GM12878 (cell line): ENCODE data around the gene FREY1. TPM values are rescaled to one million over a fixed set of nuclear protein-coding genes. Genes with fewer than 3 reads are reported as not detected.

ENCODE experiments used
- ATAC-seq: fragments of 200-7000 bp; cut with Tn5 transposase; 3 replicates; pipeline ENCODE4 v1.9.1; 2020; ENCODE audit warnings: mild to moderate bottlenecking, moderate library complexity
- BruUV-seq: library from RNA; stranded (reverse); fragments of 400-500 nt; replicated peaks from 2 replicates; lab custom pipeline; 2021; lab: Mats Ljungman, UMichigan
- CTCF ChIA-PET: fragments of 300-600 bp; sonication (Branson Sonifier 250); formaldehyde crosslinking; extraction: SDS; loops from one replicate; lab custom pipeline; 2021; ENCODE audit warnings: inconsistent platforms; lab: Yijun Ruan, JAX
- POLR2A ChIA-PET: fragments of 350-600 bp; formaldehyde crosslinking; extraction: SDS; loops from one replicate; lab custom pipeline; 2021; ENCODE audit warnings: inconsistent platforms; lab: Charles Lee
- RAD21 ChIA-PET: fragments of 300-600 bp; sonication (Branson Sonifier 250); formaldehyde crosslinking; loops from one replicate; lab custom pipeline; 2023; ENCODE audit warnings: antibody characterized with exemption; ENCODE audit not compliant: unreplicated experiment; lab: Charles Lee
- SMC1A ChIA-PET: fragments of 300-600 bp; sonication (Branson Sonifier 250); formaldehyde crosslinking; loops from one replicate; lab custom pipeline; 2023; ENCODE audit not compliant: unreplicated experiment, uncharacterized antibody; lab: Charles Lee
- DNase-seq: peaks from one replicate; pipeline ENCODE4 v3.0.0-alpha.2; 2011; ENCODE audit warnings: low read depth, low spot score
- FAIRE-seq: peaks from 3 replicates; lab custom pipeline; 2011; peaks lifted over from hg19 to GRCh38; lab: Jason Lieb, UNC
- H2AFZ ChIP-seq: 2 replicates; pipeline ENCODE4 v1.6.0; 2011; ENCODE audit warnings: low read depth, low read length, control low read depth; ENCODE audit not compliant: control insufficient read depth
- H3K27ac ChIP-seq: 2 replicates; pipeline ENCODE4 v1.5.1; 2011; ENCODE audit warnings: control low read depth; ENCODE audit not compliant: control insufficient read depth, insufficient read depth
- H3K27me3 ChIP-seq, 2 experiments: replicated peaks in 1 of 2; 2 replicates each; pipeline versions ENCODE4 v1.6.0 to v1.6.1; 2011; ENCODE audit warnings: low read length in 1 of 2; ENCODE audit not compliant: control insufficient read depth in 2 of 2, insufficient read depth in 2 of 2
- H3K36me3 ChIP-seq, 2 experiments: 2 replicates each; pipeline ENCODE4 v1.5.1; 2011; ENCODE audit warnings: low read length in 1 of 2; ENCODE audit not compliant: control insufficient read depth in 2 of 2, insufficient read depth in 2 of 2
- H3K4me1 ChIP-seq: 2 replicates; pipeline ENCODE4 v1.6.1; 2011; ENCODE audit warnings: mild to moderate bottlenecking, low read length, moderate library complexity, mixed read lengths; ENCODE audit not compliant: control insufficient read depth, insufficient read depth
- H3K4me2 ChIP-seq: 2 replicates; pipeline ENCODE4 v1.6.0; 2011; ENCODE audit warnings: control low read depth; ENCODE audit not compliant: control insufficient read depth, insufficient read depth
- H3K4me3 ChIP-seq: fragments of 200-600 bp; sonication (generic); 2 replicates; pipeline ENCODE4 v1.5.1; 2016
- H3K79me2 ChIP-seq: 2 replicates; pipeline ENCODE4 v1.6.0; 2011; ENCODE audit warnings: low read length; ENCODE audit not compliant: control insufficient read depth, insufficient read depth
- H3K9ac ChIP-seq: 2 replicates; pipeline ENCODE4 v1.8.0; 2011; ENCODE audit warnings: low read length, control low read depth, mixed read lengths; ENCODE audit not compliant: control insufficient read depth, insufficient read depth
- H3K9me3 ChIP-seq: replicated peaks from 3 replicates; pipeline ENCODE4 v1.5.1; 2011; ENCODE audit warnings: mild to moderate bottlenecking, low read length; ENCODE audit not compliant: control insufficient read depth, insufficient read depth
- H4K20me1 ChIP-seq: 2 replicates; pipeline ENCODE4 v1.6.0; 2011; ENCODE audit not compliant: control insufficient read depth, insufficient read depth
- ELK1 ChIP-seq: IDR thresholded peaks from 2 replicates; pipeline ENCODE4 v1.6.1; 2012; ENCODE audit warnings: low read depth, low read length, improper control_type of control experiment
- FOS ChIP-seq: IDR thresholded peaks from 3 replicates; pipeline ENCODE4 v1.6.1; 2011; ENCODE audit warnings: borderline replicate concordance; ENCODE audit not compliant: insufficient read length; ENCODE audit errors: extremely low read depth
- IKZF1 ChIP-seq: fragments of 450-650 bp; conservative IDR thresholded peaks from 2 replicates; pipeline ENCODE4 v1.6.1; 2017; ENCODE audit warnings: antibody characterized with exemption, mild to moderate bottlenecking
- KDM1A ChIP-seq: fragments of 200-600 bp; sonication (generic); IDR thresholded peaks from 2 replicates; pipeline ENCODE4 v1.6.1; 2016; ENCODE audit warnings: borderline replicate concordance
- NFIC ChIP-seq: IDR thresholded peaks from 2 replicates; pipeline ENCODE4 v1.6.1; 2012; ENCODE audit warnings: low read depth, mild to moderate bottlenecking, inconsistent platforms, low read length, moderate library complexity
- NFYB ChIP-seq: IDR thresholded peaks from 2 replicates; pipeline ENCODE4 v1.6.1; 2011; ENCODE audit warnings: low read depth, mild to moderate bottlenecking, low read length, improper control_type of control experiment, moderate library complexity; ENCODE audit not compliant: insufficient read depth
- PKNOX1 ChIP-seq: fragments of 450-650 bp; IDR thresholded peaks from 2 replicates; pipeline ENCODE4 v1.6.1; 2016; ENCODE audit warnings: mild to moderate bottlenecking
- POLR2AphosphoS5 ChIP-seq: IDR thresholded peaks from 2 replicates; pipeline ENCODE4 v1.6.1; 2011; ENCODE audit warnings: mild to moderate bottlenecking, low read length, inconsistent platforms
- PRDM15 ChIP-seq: fragments of 450-650 bp; formaldehyde crosslinking; IDR thresholded peaks from 2 replicates; pipeline ENCODE4 v1.4.0; 2020; ENCODE audit warnings: mild to moderate bottlenecking, moderate library complexity
- YBX1 ChIP-seq: fragments of 450-650 bp; IDR thresholded peaks from 2 replicates; pipeline ENCODE4 v1.6.1; 2016; ENCODE audit warnings: antibody characterized with exemption
- ZNF622 ChIP-seq: fragments of 450-650 bp; IDR thresholded peaks from 2 replicates; pipeline ENCODE4 v1.6.1; 2017; ENCODE audit warnings: mild to moderate bottlenecking, inconsistent platforms
- WGBS: methylation state at CpG from one replicate; pipeline ENCODE4 v1.1.6; 2016; ENCODE audit warnings: low lambda C conversion rate; ENCODE audit not compliant: insufficient replicate concordance, insufficient coverage; ENCODE audit errors: missing lambda C conversion rate; 5-methylcytosine and 5-hydroxymethylcytosine counted together
- in situ Hi-C: fragments of 300-500 bp; cut with MboI; formaldehyde crosslinking; loops from 9 replicates; pipeline ENCODE4 v1.14.3; 2018; ENCODE audit warnings: mixed read lengths
- intact Hi-C: fragments of 100-400 bp; cut with micrococcal nuclease; formaldehyde crosslinking; loops from one replicate; pipeline ENCODE4 v1.14.2; 2022; ENCODE audit not compliant: unreplicated experiment
- polyA plus RNA-seq, 11 experiments: library from polyadenylated mRNA; depleted of rRNA in 4 of 11; unstranded in 6 of 11; stranded (reverse) in 5 of 11; fragments of >200 nt; fragmentation: Nextera tagmentation in 4 of 11; fragmentation: Illumina TruSeq in 1 of 11; extraction: Ambion mirVana in 4 of 11; extraction: Trizol in 1 of 11; gene quantifications; 1 replicate in 1 of 11; 2 replicates in 10 of 11; pipeline versions ENCODE4 v1.2.1 to v1.2.3, GENCODE V29; 2011 to 2016; ENCODE audit warnings: inconsistent platforms in 2 of 11, missing spikeins in 2 of 11, low read depth in 1 of 11
- total RNA-seq, 4 experiments: library from RNA; depleted of rRNA in 3 of 4; stranded (reverse); fragments of >200 nt in 3 of 4; fragmentation: Illumina TruSeq in 1 of 4; extraction: Trizol in 1 of 4; gene quantifications; 2 replicates each; pipeline versions ENCODE4 v1.2.1 to v1.2.3, GENCODE V29; 2013 to 2021
- TF ChIP-seq, protein P1 (sequence below): fragments of 450-650 bp; IDR thresholded peaks from 2 replicates; pipeline ENCODE4 v1.6.1; 2016; ENCODE audit warnings: mild to moderate bottlenecking

The FREY1 gene
- total and polyA plus RNA-seq, 10 of the 15 experiments (the other 5 are each of a cell fraction or from before 2014, with no cell fraction given), result 0.13 to 1.7 (median 0.39) TPM; not detected in 3

DNA sequence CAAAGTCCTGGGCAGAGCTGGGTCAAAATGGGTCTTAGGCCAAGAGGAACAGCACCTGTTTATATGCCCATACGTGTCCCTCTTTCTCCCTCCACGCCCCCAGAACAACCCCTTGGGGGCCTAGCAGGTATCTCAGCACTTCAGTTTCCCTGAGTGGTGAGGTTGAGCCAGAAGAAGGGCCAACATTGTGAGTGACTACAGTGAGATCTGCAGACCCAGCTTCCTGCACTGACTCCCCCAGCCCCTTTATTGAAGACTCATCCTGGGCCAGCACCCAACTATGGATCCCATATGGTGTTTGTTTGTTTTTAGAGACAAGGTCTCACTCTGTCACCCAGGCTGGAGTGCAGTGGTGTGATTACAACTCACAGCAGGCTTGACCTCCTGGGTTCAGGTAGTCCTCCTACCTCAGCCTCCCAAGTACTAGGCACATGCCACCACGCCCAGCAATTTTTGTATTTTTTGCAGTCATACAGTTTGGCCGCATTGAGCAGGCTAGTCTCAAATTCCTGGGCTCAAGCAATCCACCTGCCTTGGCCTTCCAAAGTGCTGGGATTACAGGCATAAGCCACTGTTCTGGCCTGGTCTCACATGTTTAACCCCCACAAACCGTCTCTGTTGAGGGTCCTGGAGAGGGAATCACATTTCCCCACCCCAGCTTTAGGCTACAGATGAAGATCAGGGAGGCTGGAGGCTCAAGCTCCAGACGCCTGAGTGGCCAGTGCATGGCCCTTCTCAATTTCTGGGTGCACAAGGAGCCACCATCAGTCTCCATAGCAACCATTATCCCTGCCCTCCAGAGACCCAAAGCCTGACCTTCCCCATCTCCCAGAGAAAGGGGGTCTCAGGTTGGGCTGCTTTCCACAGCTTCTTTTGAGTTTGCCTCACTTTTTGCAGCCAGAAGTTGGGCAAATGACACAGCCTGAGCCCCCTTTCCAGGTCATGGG, 13.7 kb upstream of the FREY1 start (continued):
- TF ChIP-seq ZNF622, result no peak

- SMC1A ChIA-PET, result interaction anchor here (2.3 kb wide), 1 partner anchor 74 kb away, joined by 10 read pairs; the partner anchor contains the start of gene CRY2
- BruUV-seq, result no TSS peak
- no peak for TF ChIP-seq YBX1
- TF ChIP-seq IKZF1, result no peak
- no peak for TF ChIP-seq NFIC
- TF ChIP-seq, protein P1, sequence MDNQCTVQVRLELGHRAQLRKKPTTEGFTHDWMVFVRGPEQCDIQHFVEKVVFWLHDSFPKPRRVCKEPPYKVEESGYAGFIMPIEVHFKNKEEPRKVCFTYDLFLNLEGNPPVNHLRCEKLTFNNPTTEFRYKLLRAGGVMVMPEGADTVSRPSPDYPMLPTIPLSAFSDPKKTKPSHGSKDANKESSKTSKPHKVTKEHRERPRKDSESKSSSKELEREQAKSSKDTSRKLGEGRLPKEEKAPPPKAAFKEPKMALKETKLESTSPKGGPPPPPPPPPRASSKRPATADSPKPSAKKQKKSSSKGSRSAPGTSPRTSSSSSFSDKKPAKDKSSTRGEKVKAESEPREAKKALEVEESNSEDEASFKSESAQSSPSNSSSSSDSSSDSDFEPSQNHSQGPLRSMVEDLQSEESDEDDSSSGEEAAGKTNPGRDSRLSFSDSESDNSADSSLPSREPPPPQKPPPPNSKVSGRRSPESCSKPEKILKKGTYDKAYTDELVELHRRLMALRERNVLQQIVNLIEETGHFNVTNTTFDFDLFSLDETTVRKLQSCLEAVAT, result no peak
- TF ChIP-seq PKNOX1, result no peak
- no peak for TF ChIP-seq PRDM15 (CRISPR knock-in tag)
- TF ChIP-seq ELK1, result no peak
- TF ChIP-seq POLR2AphosphoS5, result no peak
- no peak for TF ChIP-seq NFYB
- no peak for TF ChIP-seq KDM1A
- no peak for TF ChIP-seq FOS
Observed at GRCh38 chr11:45919806-45920530, 12.9 kb upstream of the FREY1 start.

More at GRCh38 chr11:45919806-45920530, 12.9 kb upstream of the FREY1 start:
- no peak overlapping the region for H3K9ac ChIP-seq
- H3K4me1 ChIP-seq, result peaks cover 18% of the 10 kb centered on the region
- H4K20me1 ChIP-seq, result no peaks in the 10 kb centered on the region
- intact Hi-C loops, result no loop called here
- H2AFZ ChIP-seq, result no peak overlapping the region
- peaks cover 16% of the 10 kb centered on the region for H3K79me2 ChIP-seq
- no peak for FAIRE-seq
- ChIA-PET CTCF (no interaction called here), RAD21 (interaction anchor here (2.8 kb wide), 1 partner anchor 11 kb away, joined by 29 read pairs; no protein-coding TSS in a partner anchor), POLR2A (interaction anchor here (2.6 kb wide), 1 partner anchor 10 kb away, joined by 27 read pairs; no protein-coding TSS in a partner anchor)
- no peak for DNase-seq
- no peak overlapping the region for H3K4me2 ChIP-seq
- ATAC-seq, result no peak
- peaks cover 0 to 6% of the 10 kb centered on the region in 2 experiments; a peak in 1 of 4 replicates for H3K36me3 ChIP-seq
- H3K9me3 ChIP-seq, result no peaks in the 10 kb centered on the region; the same call in 2 of the 3 replicates
- 53% methylated on average over 13 of the region's 13 CpGs for WGBS
- no peak overlapping the region for H3K4me3 ChIP-seq
- H3K27me3 ChIP-seq, result peaks cover 6 to 18% of the 10 kb centered on the region in 2 experiments; a peak in 3 of 4 replicates
- in situ Hi-C loops, result no loop called here
- no peak overlapping the region for H3K27ac ChIP-seq
